ENCODE results near the gene MRPS17. TPM values are rescaled to one million over a fixed set of nuclear protein-coding genes. Genes with fewer than 3 reads are reported as not detected.

MRPS17 gene
- total and polyA plus RNA-seq, 9 of the 15 experiments (the other 6 are each of a cell fraction or from before 2014, with no cell fraction given): 25.9 to 99.3 (median 43.9) TPM

DNA sequence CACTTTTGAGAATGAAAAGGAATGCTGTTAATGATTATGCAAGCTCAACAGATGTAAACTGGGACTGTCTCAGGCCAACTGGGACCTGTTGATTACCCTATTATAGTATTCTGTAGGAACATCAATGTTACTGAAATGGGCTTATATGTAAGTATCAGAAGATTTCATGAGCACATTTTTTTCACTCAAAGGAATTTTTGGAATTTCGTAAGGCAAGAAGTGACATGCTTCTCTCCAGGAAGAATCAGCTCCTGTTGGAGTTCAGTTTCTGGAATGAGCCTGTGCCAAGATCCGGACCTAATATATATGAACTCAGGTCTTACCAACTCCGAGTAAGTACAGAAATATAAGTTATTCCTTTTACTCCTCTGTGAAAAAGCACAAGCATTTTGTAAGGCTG lies 31.9 kb downstream of the MRPS17 start (continued):
- TF ChIP-seq, protein P1, sequence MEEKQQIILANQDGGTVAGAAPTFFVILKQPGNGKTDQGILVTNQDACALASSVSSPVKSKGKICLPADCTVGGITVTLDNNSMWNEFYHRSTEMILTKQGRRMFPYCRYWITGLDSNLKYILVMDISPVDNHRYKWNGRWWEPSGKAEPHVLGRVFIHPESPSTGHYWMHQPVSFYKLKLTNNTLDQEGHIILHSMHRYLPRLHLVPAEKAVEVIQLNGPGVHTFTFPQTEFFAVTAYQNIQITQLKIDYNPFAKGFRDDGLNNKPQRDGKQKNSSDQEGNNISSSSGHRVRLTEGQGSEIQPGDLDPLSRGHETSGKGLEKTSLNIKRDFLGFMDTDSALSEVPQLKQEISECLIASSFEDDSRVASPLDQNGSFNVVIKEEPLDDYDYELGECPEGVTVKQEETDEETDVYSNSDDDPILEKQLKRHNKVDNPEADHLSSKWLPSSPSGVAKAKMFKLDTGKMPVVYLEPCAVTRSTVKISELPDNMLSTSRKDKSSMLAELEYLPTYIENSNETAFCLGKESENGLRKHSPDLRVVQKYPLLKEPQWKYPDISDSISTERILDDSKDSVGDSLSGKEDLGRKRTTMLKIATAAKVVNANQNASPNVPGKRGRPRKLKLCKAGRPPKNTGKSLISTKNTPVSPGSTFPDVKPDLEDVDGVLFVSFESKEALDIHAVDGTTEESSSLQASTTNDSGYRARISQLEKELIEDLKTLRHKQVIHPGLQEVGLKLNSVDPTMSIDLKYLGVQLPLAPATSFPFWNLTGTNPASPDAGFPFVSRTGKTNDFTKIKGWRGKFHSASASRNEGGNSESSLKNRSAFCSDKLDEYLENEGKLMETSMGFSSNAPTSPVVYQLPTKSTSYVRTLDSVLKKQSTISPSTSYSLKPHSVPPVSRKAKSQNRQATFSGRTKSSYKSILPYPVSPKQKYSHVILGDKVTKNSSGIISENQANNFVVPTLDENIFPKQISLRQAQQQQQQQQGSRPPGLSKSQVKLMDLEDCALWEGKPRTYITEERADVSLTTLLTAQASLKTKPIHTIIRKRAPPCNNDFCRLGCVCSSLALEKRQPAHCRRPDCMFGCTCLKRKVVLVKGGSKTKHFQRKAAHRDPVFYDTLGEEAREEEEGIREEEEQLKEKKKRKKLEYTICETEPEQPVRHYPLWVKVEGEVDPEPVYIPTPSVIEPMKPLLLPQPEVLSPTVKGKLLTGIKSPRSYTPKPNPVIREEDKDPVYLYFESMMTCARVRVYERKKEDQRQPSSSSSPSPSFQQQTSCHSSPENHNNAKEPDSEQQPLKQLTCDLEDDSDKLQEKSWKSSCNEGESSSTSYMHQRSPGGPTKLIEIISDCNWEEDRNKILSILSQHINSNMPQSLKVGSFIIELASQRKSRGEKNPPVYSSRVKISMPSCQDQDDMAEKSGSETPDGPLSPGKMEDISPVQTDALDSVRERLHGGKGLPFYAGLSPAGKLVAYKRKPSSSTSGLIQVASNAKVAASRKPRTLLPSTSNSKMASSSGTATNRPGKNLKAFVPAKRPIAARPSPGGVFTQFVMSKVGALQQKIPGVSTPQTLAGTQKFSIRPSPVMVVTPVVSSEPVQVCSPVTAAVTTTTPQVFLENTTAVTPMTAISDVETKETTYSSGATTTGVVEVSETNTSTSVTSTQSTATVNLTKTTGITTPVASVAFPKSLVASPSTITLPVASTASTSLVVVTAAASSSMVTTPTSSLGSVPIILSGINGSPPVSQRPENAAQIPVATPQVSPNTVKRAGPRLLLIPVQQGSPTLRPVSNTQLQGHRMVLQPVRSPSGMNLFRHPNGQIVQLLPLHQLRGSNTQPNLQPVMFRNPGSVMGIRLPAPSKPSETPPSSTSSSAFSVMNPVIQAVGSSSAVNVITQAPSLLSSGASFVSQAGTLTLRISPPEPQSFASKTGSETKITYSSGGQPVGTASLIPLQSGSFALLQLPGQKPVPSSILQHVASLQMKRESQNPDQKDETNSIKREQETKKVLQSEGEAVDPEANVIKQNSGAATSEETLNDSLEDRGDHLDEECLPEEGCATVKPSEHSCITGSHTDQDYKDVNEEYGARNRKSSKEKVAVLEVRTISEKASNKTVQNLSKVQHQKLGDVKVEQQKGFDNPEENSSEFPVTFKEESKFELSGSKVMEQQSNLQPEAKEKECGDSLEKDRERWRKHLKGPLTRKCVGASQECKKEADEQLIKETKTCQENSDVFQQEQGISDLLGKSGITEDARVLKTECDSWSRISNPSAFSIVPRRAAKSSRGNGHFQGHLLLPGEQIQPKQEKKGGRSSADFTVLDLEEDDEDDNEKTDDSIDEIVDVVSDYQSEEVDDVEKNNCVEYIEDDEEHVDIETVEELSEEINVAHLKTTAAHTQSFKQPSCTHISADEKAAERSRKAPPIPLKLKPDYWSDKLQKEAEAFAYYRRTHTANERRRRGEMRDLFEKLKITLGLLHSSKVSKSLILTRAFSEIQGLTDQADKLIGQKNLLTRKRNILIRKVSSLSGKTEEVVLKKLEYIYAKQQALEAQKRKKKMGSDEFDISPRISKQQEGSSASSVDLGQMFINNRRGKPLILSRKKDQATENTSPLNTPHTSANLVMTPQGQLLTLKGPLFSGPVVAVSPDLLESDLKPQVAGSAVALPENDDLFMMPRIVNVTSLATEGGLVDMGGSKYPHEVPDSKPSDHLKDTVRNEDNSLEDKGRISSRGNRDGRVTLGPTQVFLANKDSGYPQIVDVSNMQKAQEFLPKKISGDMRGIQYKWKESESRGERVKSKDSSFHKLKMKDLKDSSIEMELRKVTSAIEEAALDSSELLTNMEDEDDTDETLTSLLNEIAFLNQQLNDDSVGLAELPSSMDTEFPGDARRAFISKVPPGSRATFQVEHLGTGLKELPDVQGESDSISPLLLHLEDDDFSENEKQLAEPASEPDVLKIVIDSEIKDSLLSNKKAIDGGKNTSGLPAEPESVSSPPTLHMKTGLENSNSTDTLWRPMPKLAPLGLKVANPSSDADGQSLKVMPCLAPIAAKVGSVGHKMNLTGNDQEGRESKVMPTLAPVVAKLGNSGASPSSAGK (IDR thresholded peaks at IDR 0.05): no peak
- TF ChIP-seq CHCHD3 (CRISPR knock-in tag; IDR thresholded peaks at IDR 0.05) (no peak), ZNF124 (CRISPR knock-in tag; IDR thresholded peaks at IDR 0.05) (no peak), NFIX (CRISPR knock-in tag; IDR thresholded peaks at IDR 0.05; ENCODE audit: low read depth) (no peak), NCOA2 (IDR thresholded peaks at IDR 0.05; ENCODE audit: partially characterized antibody in 2 of 2) (no peak), LARP7 (IDR thresholded peaks at IDR 0.05) (no peak), NONO (IDR thresholded peaks at IDR 0.05; ENCODE audit: low read depth in 2 of 2, low read length in 1 of 2) (no peak), NELFE (IDR thresholded peaks at IDR 0.05; ENCODE audit: insufficient read depth, insufficient read length) (no peak), ZC3H8 (IDR thresholded peaks at IDR 0.05) (no peak)
- TF ChIP-seq, protein P2, sequence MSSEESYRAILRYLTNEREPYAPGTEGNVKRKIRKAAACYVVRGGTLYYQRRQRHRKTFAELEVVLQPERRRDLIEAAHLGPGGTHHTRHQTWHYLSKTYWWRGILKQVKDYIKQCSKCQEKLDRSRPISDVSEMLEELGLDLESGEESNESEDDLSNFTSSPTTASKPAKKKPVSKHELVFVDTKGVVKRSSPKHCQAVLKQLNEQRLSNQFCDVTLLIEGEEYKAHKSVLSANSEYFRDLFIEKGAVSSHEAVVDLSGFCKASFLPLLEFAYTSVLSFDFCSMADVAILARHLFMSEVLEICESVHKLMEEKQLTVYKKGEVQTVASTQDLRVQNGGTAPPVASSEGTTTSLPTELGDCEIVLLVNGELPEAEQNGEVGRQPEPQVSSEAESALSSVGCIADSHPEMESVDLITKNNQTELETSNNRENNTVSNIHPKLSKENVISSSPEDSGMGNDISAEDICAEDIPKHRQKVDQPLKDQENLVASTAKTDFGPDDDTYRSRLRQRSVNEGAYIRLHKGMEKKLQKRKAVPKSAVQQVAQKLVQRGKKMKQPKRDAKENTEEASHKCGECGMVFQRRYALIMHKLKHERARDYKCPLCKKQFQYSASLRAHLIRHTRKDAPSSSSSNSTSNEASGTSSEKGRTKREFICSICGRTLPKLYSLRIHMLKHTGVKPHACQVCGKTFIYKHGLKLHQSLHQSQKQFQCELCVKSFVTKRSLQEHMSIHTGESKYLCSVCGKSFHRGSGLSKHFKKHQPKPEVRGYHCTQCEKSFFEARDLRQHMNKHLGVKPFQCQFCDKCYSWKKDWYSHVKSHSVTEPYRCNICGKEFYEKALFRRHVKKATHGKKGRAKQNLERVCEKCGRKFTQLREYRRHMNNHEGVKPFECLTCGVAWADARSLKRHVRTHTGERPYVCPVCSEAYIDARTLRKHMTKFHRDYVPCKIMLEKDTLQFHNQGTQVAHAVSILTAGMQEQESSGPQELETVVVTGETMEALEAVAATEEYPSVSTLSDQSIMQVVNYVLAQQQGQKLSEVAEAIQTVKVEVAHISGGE (CRISPR knock-in tag; IDR thresholded peaks at IDR 0.05): no peak
- TF ChIP-seq, protein P3, sequence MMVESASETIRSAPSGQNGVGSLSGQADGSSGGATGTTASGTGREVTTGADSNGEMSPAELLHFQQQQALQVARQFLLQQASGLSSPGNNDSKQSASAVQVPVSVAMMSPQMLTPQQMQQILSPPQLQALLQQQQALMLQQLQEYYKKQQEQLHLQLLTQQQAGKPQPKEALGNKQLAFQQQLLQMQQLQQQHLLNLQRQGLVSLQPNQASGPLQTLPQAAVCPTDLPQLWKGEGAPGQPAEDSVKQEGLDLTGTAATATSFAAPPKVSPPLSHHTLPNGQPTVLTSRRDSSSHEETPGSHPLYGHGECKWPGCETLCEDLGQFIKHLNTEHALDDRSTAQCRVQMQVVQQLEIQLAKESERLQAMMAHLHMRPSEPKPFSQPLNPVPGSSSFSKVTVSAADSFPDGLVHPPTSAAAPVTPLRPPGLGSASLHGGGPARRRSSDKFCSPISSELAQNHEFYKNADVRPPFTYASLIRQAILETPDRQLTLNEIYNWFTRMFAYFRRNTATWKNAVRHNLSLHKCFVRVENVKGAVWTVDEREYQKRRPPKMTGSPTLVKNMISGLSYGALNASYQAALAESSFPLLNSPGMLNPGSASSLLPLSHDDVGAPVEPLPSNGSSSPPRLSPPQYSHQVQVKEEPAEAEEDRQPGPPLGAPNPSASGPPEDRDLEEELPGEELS (CRISPR knock-in tag; IDR thresholded peaks at IDR 0.05; ENCODE audit: borderline replicate concordance): no peak
